Cardiac ventricle fibroblast (primary cell): ENCODE results near the gene CEP57. TPM values are rescaled to one million over a fixed set of nuclear protein-coding genes. Genes with fewer than 3 reads are reported as not detected.

Experiments used
- total RNA-seq: library from RNA; depleted of rRNA; stranded (reverse); fragments of >200 nt; gene quantifications from 2 replicates; pipeline ENCODE4 v1.2.3, GENCODE V29; 2015

CEP57 gene
- 22.4 and 30.3 TPM in 2 replicates for total RNA-seq

GRCh38 chr11:95790123-95790932 is at the start of gene CEP57:
TSS of gene CEP57 (plus strand) at chr11:95790498. CDS start at chr11:95790699, 201 bp downstream.

GRCh38 chr11:95789506-95790122 is 684 bp upstream of the CEP57 start, which contains the start of gene FAM76B:
TSS of gene FAM76B (minus strand) at chr11:95789782. CDS start at chr11:95789478, 304 bp downstream.

Other genes with a start within 250 kb of the CEP57 start
- 8.0 and 9.0 TPM in 2 replicates for gene FAM76B, start 716 bp upstream of the CEP57 start, total RNA-seq
- 19.7 and 21.6 TPM in 2 replicates for gene MTMR2, start 133.6 kb downstream of the CEP57 start, total RNA-seq